Endothelial cell (in vitro differentiated cells): ENCODE data around the gene POM121L2. TPM values are rescaled to one million over a fixed set of nuclear protein-coding genes. Genes with fewer than 3 reads are reported as not detected.

Source experiments
- DNase-seq: peaks from one replicate; pipeline ENCODE4 v3.0.0; 2021; ENCODE audit warnings: low spot score
- H3K27ac Mint-ChIP-seq: one replicate; pipeline ENCODE4 v1.8.0; 2021; ENCODE audit warnings: mixed read lengths, inconsistent platforms; ENCODE audit not compliant: unreplicated experiment
- H3K27me3 Mint-ChIP-seq: one replicate; pipeline ENCODE4 v1.8.0; 2021; ENCODE audit warnings: mild to moderate bottlenecking, moderate library complexity, mixed read lengths, inconsistent platforms; ENCODE audit not compliant: unreplicated experiment
- H3K36me3 Mint-ChIP-seq: one replicate; pipeline ENCODE4 v1.8.0; 2021; ENCODE audit warnings: mild to moderate bottlenecking, low read depth, mixed read lengths, inconsistent platforms; ENCODE audit not compliant: unreplicated experiment
- H3K4me1 Mint-ChIP-seq: one replicate; pipeline ENCODE4 v1.8.0; 2021; ENCODE audit warnings: mild to moderate bottlenecking, mixed read lengths, inconsistent platforms; ENCODE audit not compliant: unreplicated experiment
- H3K4me3 Mint-ChIP-seq: one replicate; pipeline ENCODE4 v1.8.0; 2021; ENCODE audit warnings: mild to moderate bottlenecking, mixed read lengths, inconsistent platforms; ENCODE audit not compliant: unreplicated experiment
- H3K9me3 Mint-ChIP-seq: one replicate; pipeline ENCODE4 v1.8.0; 2021; ENCODE audit warnings: mixed read lengths, inconsistent platforms; ENCODE audit not compliant: unreplicated experiment
- total RNA-seq: library from RNA; stranded (reverse); fragmentation: NEBNext Ultra II Directional; extraction: Animal tissue kit (Norgen Biotek cat#: 25700); gene quantifications from one replicate; pipeline ENCODE4 v1.2.1, GENCODE V29; 2021; ENCODE audit not compliant: unreplicated experiment
- TF ChIP-seq, protein P1 (sequence below): fragments of 200-600 bp; sonication (generic); IDR thresholded peaks from one replicate; pipeline ENCODE4 v1.5.0; 2021; ENCODE audit warnings: antibody characterized with exemption; ENCODE audit not compliant: unreplicated experiment

The POM121L2 gene
- total RNA-seq, 1 donor from 2014 or later = 1.3 TPM

DNA sequence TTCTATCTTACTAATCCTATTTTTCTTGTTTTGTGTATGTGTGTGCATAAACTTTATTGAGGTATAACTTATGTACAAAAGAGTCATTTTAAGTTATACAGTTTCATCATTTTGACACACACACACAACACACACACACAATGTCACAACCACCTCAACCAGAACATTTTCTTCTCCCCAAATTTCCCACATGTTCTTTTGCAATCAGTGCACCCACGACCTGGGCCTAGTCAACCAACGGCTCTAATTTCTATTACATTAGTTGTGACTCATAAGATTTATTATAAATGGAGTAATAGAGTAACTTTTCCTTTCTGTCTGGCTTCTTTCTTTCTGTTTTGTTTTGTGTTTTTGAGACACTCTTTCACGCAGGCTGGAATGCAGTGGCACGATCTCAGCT, 9.8 kb upstream of the POM121L2 start:
- no peaks in the 10 kb centered on the region for H3K36me3 Mint-ChIP-seq
- H3K27ac Mint-ChIP-seq = no peak overlapping the region
- H3K27me3 Mint-ChIP-seq = no peaks in the 10 kb centered on the region
- TF ChIP-seq, protein P1, sequence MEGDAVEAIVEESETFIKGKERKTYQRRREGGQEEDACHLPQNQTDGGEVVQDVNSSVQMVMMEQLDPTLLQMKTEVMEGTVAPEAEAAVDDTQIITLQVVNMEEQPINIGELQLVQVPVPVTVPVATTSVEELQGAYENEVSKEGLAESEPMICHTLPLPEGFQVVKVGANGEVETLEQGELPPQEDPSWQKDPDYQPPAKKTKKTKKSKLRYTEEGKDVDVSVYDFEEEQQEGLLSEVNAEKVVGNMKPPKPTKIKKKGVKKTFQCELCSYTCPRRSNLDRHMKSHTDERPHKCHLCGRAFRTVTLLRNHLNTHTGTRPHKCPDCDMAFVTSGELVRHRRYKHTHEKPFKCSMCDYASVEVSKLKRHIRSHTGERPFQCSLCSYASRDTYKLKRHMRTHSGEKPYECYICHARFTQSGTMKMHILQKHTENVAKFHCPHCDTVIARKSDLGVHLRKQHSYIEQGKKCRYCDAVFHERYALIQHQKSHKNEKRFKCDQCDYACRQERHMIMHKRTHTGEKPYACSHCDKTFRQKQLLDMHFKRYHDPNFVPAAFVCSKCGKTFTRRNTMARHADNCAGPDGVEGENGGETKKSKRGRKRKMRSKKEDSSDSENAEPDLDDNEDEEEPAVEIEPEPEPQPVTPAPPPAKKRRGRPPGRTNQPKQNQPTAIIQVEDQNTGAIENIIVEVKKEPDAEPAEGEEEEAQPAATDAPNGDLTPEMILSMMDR = no peak
- no peak overlapping the region for H3K4me3 Mint-ChIP-seq
- H3K4me1 Mint-ChIP-seq = no peaks in the 10 kb centered on the region
- no peaks in the 10 kb centered on the region for H3K9me3 Mint-ChIP-seq
- no peak for DNase-seq

DNA sequence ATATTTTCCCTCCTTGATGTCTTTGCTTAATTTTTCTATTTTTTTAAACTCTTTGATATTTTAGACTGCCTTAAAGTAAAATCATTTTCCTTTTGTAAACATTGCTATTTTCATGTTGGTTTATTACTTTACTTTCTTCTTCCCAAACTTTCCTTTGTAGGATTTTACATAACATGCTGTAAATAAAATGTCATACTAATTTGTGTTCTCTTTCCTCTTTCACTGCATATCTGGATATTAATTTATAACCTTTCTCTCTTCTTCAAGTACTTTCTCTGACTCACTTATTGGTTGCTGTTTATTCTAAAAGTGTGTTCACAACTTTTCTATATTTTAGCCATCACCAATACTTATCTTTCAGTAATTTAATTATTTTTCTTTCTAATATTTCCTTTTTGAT, 9.3 kb upstream of the POM121L2 start:
- TF ChIP-seq, protein P1 = no peak
- DNase-seq = no peak
- no peaks in the 10 kb centered on the region for H3K36me3 Mint-ChIP-seq
- H3K27me3 Mint-ChIP-seq = no peaks in the 10 kb centered on the region
- no peaks in the 10 kb centered on the region for H3K4me1 Mint-ChIP-seq
- H3K27ac Mint-ChIP-seq = no peak overlapping the region
- no peaks in the 10 kb centered on the region for H3K9me3 Mint-ChIP-seq
- H3K4me3 Mint-ChIP-seq = no peak overlapping the region

DNA sequence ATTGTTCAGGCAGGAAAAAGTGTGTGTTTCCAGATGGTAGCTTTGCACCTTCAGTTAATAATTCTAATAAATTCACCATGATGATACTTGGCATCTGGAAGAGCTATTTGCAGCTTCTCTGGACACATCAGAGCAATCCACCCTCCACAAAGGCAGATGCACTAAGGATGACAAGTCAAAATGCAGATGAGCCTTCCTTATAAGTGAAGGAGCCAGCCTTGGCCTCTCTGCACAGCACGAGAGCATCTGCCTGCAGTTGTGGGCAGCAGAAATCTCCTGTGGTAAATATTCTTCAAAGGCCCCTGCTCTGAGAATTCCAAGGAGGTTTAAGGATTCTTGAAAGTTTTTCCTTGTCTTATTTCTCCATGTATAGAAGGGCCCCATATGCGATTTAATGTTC, 6.9 kb upstream of the POM121L2 start:
- no peaks in the 10 kb centered on the region for H3K9me3 Mint-ChIP-seq
- no peaks in the 10 kb centered on the region for H3K4me1 Mint-ChIP-seq
- no peak overlapping the region for H3K27ac Mint-ChIP-seq
- no peak for DNase-seq
- no peaks in the 10 kb centered on the region for H3K36me3 Mint-ChIP-seq
- TF ChIP-seq, protein P1 = no peak
- H3K27me3 Mint-ChIP-seq = no peaks in the 10 kb centered on the region
- H3K4me3 Mint-ChIP-seq = no peak overlapping the region

DNA sequence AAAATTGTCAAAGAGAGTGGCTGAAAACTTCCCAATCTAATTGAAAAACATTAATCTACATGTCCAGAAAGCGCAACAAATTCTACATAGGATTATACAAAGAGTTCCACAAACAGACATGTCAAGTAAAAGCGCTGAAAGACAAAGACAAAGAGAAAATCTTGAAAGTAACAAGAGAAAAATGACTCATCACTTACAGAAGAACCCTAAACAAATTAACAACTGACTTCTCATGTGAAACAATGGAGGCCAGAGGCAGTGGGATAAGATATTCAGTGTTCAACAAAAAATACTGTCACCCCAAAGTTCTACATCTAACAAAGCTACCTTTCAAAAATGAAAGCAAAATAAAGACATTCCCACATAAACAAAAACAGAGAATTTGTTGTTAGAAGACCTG, 2.0 kb upstream of the POM121L2 start:
- Mint-ChIP-seq H3K27me3 (peaks cover 17% of the 10 kb centered on the region), H3K9me3 (no peaks in the 10 kb centered on the region), H3K27ac (no peak overlapping the region), H3K36me3 (no peaks in the 10 kb centered on the region), H3K4me1 (peaks cover 5% of the 10 kb centered on the region), H3K4me3 (no peak overlapping the region)
- DNase-seq = no peak
- TF ChIP-seq, protein P1 = no peak

DNA sequence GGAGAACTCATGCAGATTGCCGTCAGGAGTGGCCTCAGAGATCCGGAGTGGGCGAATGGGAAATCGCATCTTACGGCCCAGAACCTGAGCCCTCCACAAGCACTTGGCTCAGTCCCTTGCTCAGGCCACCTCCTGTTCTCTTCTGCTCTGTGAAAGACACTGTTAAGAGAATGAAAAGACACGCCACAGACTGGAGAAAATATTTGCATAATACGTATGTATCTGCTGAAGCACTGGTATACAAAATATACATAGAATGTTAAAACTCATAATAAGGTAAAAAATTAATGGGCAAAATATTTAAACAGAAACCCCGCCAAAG, 838 bp upstream of the POM121L2 start:
- Mint-ChIP-seq H3K9me3 (no peaks in the 10 kb centered on the region), H3K27ac (no peak overlapping the region), H3K4me1 (peaks cover 5% of the 10 kb centered on the region), H3K4me3 (peak overlapping the region; percentile 92), H3K36me3 (no peaks in the 10 kb centered on the region), H3K27me3 (peaks cover 17% of the 10 kb centered on the region)
- TF ChIP-seq, protein P1 = peak; percentile 20
- no peak for DNase-seq
